Measurements from ENCODE around the gene MOSPD2. TPM values are rescaled to one million over a fixed set of nuclear protein-coding genes. Genes with fewer than 3 reads are reported as not detected.

MOSPD2 gene
- total RNA-seq, 1 experiment from 2014 or later: 6.4 TPM

GRCh38 chrX:14871767-14872166 is 1.5 kb upstream of the MOSPD2 start:
- no peak for TF ChIP-seq CTCF (conservative IDR thresholded peaks at IDR 0.05)
- Histone ChIP-seq H3K23me2 (ENCODE audit: insufficient read length, low read depth, low read length, poor library complexity, severe bottlenecking) (peaks cover 5% of the 10 kb centered on the region), H3K9ac (ENCODE audit: extremely low read depth, insufficient read length, low read length) (no peak overlapping the region), H2BK20ac (ENCODE audit: low read depth, low read length, poor library complexity, severe bottlenecking) (no peak overlapping the region), H2AK5ac (ENCODE audit: insufficient read length, low read length) (no peak overlapping the region), H3T11ph (ENCODE audit: low read length) (no peak overlapping the region), H3K14ac (ENCODE audit: insufficient read depth, low read length) (no peak overlapping the region), H4K91ac (ENCODE audit: insufficient read length, low read depth, low read length) (no peak overlapping the region), H3K79me1 (ENCODE audit: insufficient read depth, low read depth, low read length, poor library complexity, severe bottlenecking) (peaks cover 2% of the 10 kb centered on the region), H2BK12ac (ENCODE audit: insufficient read length, low read depth, low read length) (no peak overlapping the region), H3K27ac (ENCODE audit: insufficient read length, low read depth, low read length) (no peak overlapping the region), H3K56ac (ENCODE audit: insufficient read length, low read depth, low read length) (no peak overlapping the region), H3K23ac (ENCODE audit: insufficient read length, low read depth, low read length) (no peak overlapping the region), H3K4ac (ENCODE audit: low read depth, low read length) (no peak overlapping the region), H3K27me3 (ENCODE audit: insufficient read depth, low read length) (no peaks in the 10 kb centered on the region), H4K8ac (replicated peaks; ENCODE audit: insufficient read length, low read depth, low read length) (no peak overlapping the region), H3K9me3 (ENCODE audit: control insufficient read depth, low read depth, low read length) (no peaks in the 10 kb centered on the region), H2BK15ac (ENCODE audit: low read depth, low read length) (no peak overlapping the region), H4K20me1 (ENCODE audit: control insufficient read depth, insufficient read depth, insufficient read length) (no peaks in the 10 kb centered on the region), H3K79me2 (ENCODE audit: insufficient read depth, low read length) (peaks cover 2% of the 10 kb centered on the region; the same call in 1 of the 2 replicates), H3K4me2 (ENCODE audit: insufficient read depth, insufficient read length, low read length) (peak overlapping the region; percentile 54), H3K4me1 (ENCODE audit: insufficient read depth, low read length) (no peaks in the 10 kb centered on the region), H2AFZ (ENCODE audit: low read length) (no peak overlapping the region), H2BK5ac (ENCODE audit: insufficient read length, low read length) (no peak overlapping the region), H3K18ac (ENCODE audit: insufficient read length, low read depth, low read length) (no peak overlapping the region), H4K5ac (ENCODE audit: insufficient read length, low read depth, low read length) (no peak overlapping the region), H2BK120ac (ENCODE audit: low read depth, low read length, poor library complexity, severe bottlenecking) (no peak overlapping the region)
- Mint-ChIP-seq H3K27me3 (ENCODE audit: low read depth) (no peaks in the 10 kb centered on the region), H3K4me1 (peaks cover 2 to 5% of the 10 kb centered on the region in 2 experiments; a peak in 3 of 4 replicates), H3K27ac (no peak overlapping the region; a peak in 1 of 7 replicates), H3K9me3 (peaks cover 67 to 69% of the 10 kb centered on the region in 2 experiments), H3K4me3 (peak overlapping the region; percentile 78 to 85), H3K36me3 (ENCODE audit: insufficient read depth in 1 of 3, low read depth in 3 of 3) (peaks cover 23 to 27% (median 27%) of the 10 kb centered on the region in 3 experiments)
- no peak for DNase-seq
- no CpG with 5 or more reads among the region's 1 CpG for WGBS (ENCODE audit: extremely low coverage, insufficient read length, low lambda C conversion rate)

Measured in H9 (cell line).